HG03469 (cell line): ENCODE measurements around the gene NECTIN1.

Source experiments
- ATAC-seq: cut with Tn5 transposase; IDR thresholded peaks from one replicate; pipeline ENCODE4 v1.9.1; 2021; ENCODE audit warnings: mild to moderate bottlenecking, moderate library complexity, moderate number of reproducible peaks; ENCODE audit not compliant: unreplicated experiment

Gene NECTIN1

GRCh38 chr11:119594639-119595249, 134.3 kb downstream of the NECTIN1 start:
- no peak for ATAC-seq

GRCh38 chr11:119593346-119593745, 135.7 kb downstream of the NECTIN1 start:
- no peak for ATAC-seq

DNA sequence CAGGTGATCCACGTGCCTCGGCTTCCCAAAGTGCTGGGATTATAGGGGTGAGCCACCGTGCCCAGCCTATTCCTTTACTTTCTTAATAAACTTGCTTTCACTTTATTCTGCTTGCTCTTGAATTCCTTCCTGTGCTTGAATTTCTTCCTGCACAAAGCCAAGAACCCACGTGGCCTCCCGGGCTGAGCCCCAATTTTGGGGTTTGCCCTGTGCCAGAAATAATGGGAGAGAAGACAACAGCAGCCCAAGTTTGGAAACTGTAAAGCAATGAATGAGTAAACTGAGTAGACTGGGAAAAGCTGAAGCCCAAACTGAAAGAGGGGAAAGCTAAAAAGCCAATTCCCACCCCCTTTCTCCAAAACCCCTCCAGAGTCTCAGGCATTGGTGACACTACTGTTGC, 136.4 kb downstream of the NECTIN1 start:
- no peak for ATAC-seq

DNA sequence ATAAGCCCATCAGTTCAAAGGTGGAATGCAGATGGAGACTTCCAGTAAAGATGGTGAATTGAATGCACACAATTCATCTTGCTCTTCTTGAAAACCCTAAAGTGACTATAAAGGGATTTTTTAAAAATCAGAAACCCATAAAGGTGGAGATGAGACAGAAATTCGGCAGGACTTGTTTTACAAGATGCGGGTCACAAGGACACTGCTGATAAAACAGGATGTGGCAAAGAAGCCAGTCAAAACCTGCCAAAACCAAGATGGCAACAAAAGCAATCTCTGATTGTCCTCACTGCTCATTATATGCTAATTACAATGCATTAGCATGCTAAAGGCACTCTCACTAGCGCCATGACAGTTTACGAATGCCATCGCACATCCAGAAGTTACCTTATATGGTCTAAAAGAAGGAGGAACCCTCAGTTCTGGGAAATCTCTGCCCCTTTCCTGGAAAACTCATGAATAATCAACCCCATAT, 137.1 kb downstream of the NECTIN1 start:
- ATAC-seq: no peak

GRCh38 chr11:119590651-119591351, 138.2 kb downstream of the NECTIN1 start:
- ATAC-seq: no peak

- no peak for ATAC-seq
Measured at GRCh38 chr11:119589001-119589400, 140.0 kb downstream of the NECTIN1 start.
